ENCODE results near the gene TRAF2. TPM values are rescaled to one million over a fixed set of nuclear protein-coding genes. Genes with fewer than 3 reads are reported as not detected.

The TRAF2 gene
- total and polyA plus RNA-seq, 2 donors from 2014 or later: 11.4 to 16.9 TPM

- DNase-seq (no peak), FAIRE-seq (no peak)
- no peak for TF ChIP-seq CTCF (IDR thresholded peaks at IDR 0.05; ENCODE audit: borderline replicate concordance, extremely low read depth, insufficient read depth)
- H3K27ac ChIP-seq (ENCODE audit: low read depth in 2 of 2, low read length in 2 of 2): peak overlapping the region; percentile 86 to 88
- peak overlapping the region; percentile 50 to 74 (median 51) for H3K4me3 ChIP-seq (ENCODE audit: low read length in 3 of 3)
- peak overlapping the region in 2 of 3 donors; percentile 1 to 37 for H3K9ac ChIP-seq (ENCODE audit: low read length in 3 of 3)
- H3K27me3 ChIP-seq (ENCODE audit: control insufficient read depth, insufficient read depth, low read length): peaks cover 3% of the 10 kb centered on the region
- intact Hi-C loops (cut with DNase I): loop anchor here (10.0 kb wide), 1 partner anchor 96 kb away; the partner anchor contains the start of genes C8G and FBXW5
- H3K4me1 ChIP-seq (ENCODE audit: control insufficient read depth in 2 of 3, insufficient read depth in 2 of 3, low read depth in 1 of 3, low read length in 3 of 3): peaks cover 0 to 28% (median 0%) of the 10 kb centered on the region in 3 donors
- H3K9me3 ChIP-seq (ENCODE audit: control insufficient read depth in 2 of 3, insufficient read depth in 1 of 3, low read length in 3 of 3): no peaks in the 10 kb centered on the region
- no peaks in the 10 kb centered on the region for H3K36me3 ChIP-seq (ENCODE audit: control insufficient read depth in 2 of 3, insufficient read depth in 3 of 3, low read length in 3 of 3)
These were observed 37.8 kb upstream of the TRAF2 start for GRCh38 chr9:136848393-136849037.

GRCh38 chr9:136849038-136849959, 37.0 kb upstream of the TRAF2 start, which contains the start of gene PHPT1:
Gene PHPT1 (plus strand): TSS chr9:136849409. CDS start chr9:136849431, 22 bp downstream.
- intact Hi-C loops (cut with DNase I): loop anchor here (10.0 kb wide), 1 partner anchor 96 kb away; the partner anchor contains the start of genes C8G and FBXW5
- TF ChIP-seq CTCF (IDR thresholded peaks at IDR 0.05; ENCODE audit: borderline replicate concordance, extremely low read depth, insufficient read depth): no peak
- Histone ChIP-seq H3K27me3 (ENCODE audit: control insufficient read depth, insufficient read depth, low read length) (peaks cover 3% of the 10 kb centered on the region), H3K36me3 (ENCODE audit: control insufficient read depth in 2 of 3, insufficient read depth in 3 of 3, low read length in 3 of 3) (no peaks in the 10 kb centered on the region), H3K9me3 (ENCODE audit: control insufficient read depth in 2 of 3, insufficient read depth in 1 of 3, low read length in 3 of 3) (no peaks in the 10 kb centered on the region), H3K4me1 (ENCODE audit: control insufficient read depth in 2 of 3, insufficient read depth in 2 of 3, low read depth in 1 of 3, low read length in 3 of 3) (peaks cover 0 to 28% (median 0%) of the 10 kb centered on the region in 3 donors), H3K4me3 (ENCODE audit: low read length in 3 of 3) (peak within 1 kb of the TSS; percentile 74 to 88 (median 83)), H3K27ac (ENCODE audit: low read depth in 2 of 2, low read length in 2 of 2) (peak within 1 kb of the TSS; percentile 93 to 95), H3K9ac (ENCODE audit: low read length in 3 of 3) (peak within 1 kb of the TSS; percentile 69 to 77 (median 69))
- DNase-seq (peak; percentile 99 to 100 (median 99)), FAIRE-seq (peak; percentile 97)

GRCh38 chr9:136849960-136850865, 36.1 kb upstream of the TRAF2 start:
- Histone ChIP-seq H3K27ac (ENCODE audit: low read depth in 2 of 2, low read length in 2 of 2) (no peak overlapping the region), H3K36me3 (ENCODE audit: control insufficient read depth in 2 of 3, insufficient read depth in 3 of 3, low read length in 3 of 3) (no peaks in the 10 kb centered on the region), H3K4me3 (ENCODE audit: low read length in 3 of 3) (peak overlapping the region; percentile 63 to 74 (median 69)), H3K27me3 (ENCODE audit: control insufficient read depth, insufficient read depth, low read length) (peaks cover 3% of the 10 kb centered on the region), H3K9me3 (ENCODE audit: control insufficient read depth in 2 of 3, insufficient read depth in 1 of 3, low read length in 3 of 3) (no peaks in the 10 kb centered on the region), H3K9ac (ENCODE audit: low read length in 3 of 3) (peak overlapping the region; percentile 22 to 69 (median 69)), H3K4me1 (ENCODE audit: control insufficient read depth in 2 of 3, insufficient read depth in 2 of 3, low read depth in 1 of 3, low read length in 3 of 3) (peaks cover 0 to 28% (median 0%) of the 10 kb centered on the region in 3 donors)
- no peak for TF ChIP-seq CTCF (IDR thresholded peaks at IDR 0.05; ENCODE audit: borderline replicate concordance, extremely low read depth, insufficient read depth)
- DNase-seq: peak in 2 of 5 donors; percentile 68 to 83
- FAIRE-seq: no peak
- intact Hi-C loops (cut with DNase I): loop anchor here (10.0 kb wide), 1 partner anchor 95 kb away; the partner anchor contains the start of genes C8G and FBXW5

Measured in kidney (tissue), 14 donors.